Endothelial cell of umbilical vein (primary cell): Measurements from ENCODE around the gene CACNA2D3. TPM values are rescaled to one million over a fixed set of nuclear protein-coding genes. Genes with fewer than 3 reads are reported as not detected.

Experiments used
- BruUV-seq: library from RNA; stranded (reverse); fragments of 400-500 nt; replicated peaks from 2 replicates; lab custom pipeline; 2021; lab: Mats Ljungman, UMichigan
- CTCF ChIA-PET: fragments of 300-600, 350-600 bp; sonication (Branson Sonifier 250); formaldehyde crosslinking; loops from one replicate; lab custom pipeline; 2021; ENCODE audit warnings: antibody characterized with exemption, inconsistent platforms; lab: Charles Lee
- POLR2A ChIA-PET: fragments of 300-600, 350-600 bp; sonication (Branson Sonifier 250); formaldehyde crosslinking; loops from one replicate; lab custom pipeline; 2021; ENCODE audit warnings: antibody characterized with exemption, inconsistent platforms; lab: Charles Lee
- DNase-seq: peaks from one replicate; pipeline ENCODE4 v3.0.0-alpha.2; 2011; ENCODE audit warnings: low read depth, low spot score
- FAIRE-seq: peaks from 2 replicates; lab custom pipeline; 2011; peaks lifted over from hg19 to GRCh38; lab: Jason Lieb, UNC
- H2AFZ ChIP-seq: 2 replicates; pipeline ENCODE4 v1.6.0; 2012; ENCODE audit warnings: low read depth, low read length, control low read depth, inconsistent platforms
- H3K27ac ChIP-seq: 2 replicates; pipeline ENCODE4 v1.5.1; 2011; ENCODE audit warnings: low read depth, mild to moderate bottlenecking, control low read depth, low read length, moderate library complexity; ENCODE audit not compliant: insufficient read depth
- H3K27me3 ChIP-seq, 2 experiments: 2 replicates each; pipeline versions ENCODE4 v1.6.0 to v1.6.1; 2011; ENCODE audit warnings: low read length in 2 of 2, mixed read lengths in 1 of 2; ENCODE audit not compliant: control insufficient read depth in 2 of 2, insufficient read depth in 2 of 2
- H3K36me3 ChIP-seq, 2 experiments: 2 replicates in 1 of 2; 3 replicates in 1 of 2; pipeline ENCODE4 v1.5.1; 2011; ENCODE audit warnings: low read length in 2 of 2, mild to moderate bottlenecking in 1 of 2, moderate library complexity in 1 of 2; ENCODE audit not compliant: control insufficient read depth in 2 of 2, insufficient read depth in 2 of 2; ENCODE audit errors: extremely low read depth in 1 of 2
- H3K4me1 ChIP-seq: 3 replicates; pipeline ENCODE4 v1.5.1; 2011; ENCODE audit warnings: mild to moderate bottlenecking, low read length; ENCODE audit not compliant: control insufficient read depth, insufficient read depth; ENCODE audit errors: extremely low read depth
- H3K4me2 ChIP-seq: 2 replicates; pipeline ENCODE4 v1.6.1; 2011; ENCODE audit warnings: low read length, control low read depth, mixed read lengths; ENCODE audit not compliant: insufficient read depth
- H3K4me3 ChIP-seq, 3 experiments: fragments of 200-600 bp in 1 of 3; sonication (generic), shearing (Covaris generic) in 1 of 3; replicated peaks in 1 of 3; 2 replicates each; pipeline ENCODE4 v1.5.1; 2011 to 2016; ENCODE audit warnings: control low read depth in 3 of 3, low read length in 3 of 3, mild to moderate bottlenecking in 2 of 3, inconsistent platforms in 1 of 3, low read depth in 1 of 3, moderate library complexity in 1 of 3; ENCODE audit not compliant: insufficient read depth in 1 of 3
- H3K79me2 ChIP-seq: 2 replicates; pipeline ENCODE4 v1.6.0; 2012; ENCODE audit warnings: low read length, inconsistent platforms; ENCODE audit not compliant: control insufficient read depth, insufficient read depth
- H3K9ac ChIP-seq: replicated peaks from 2 replicates; pipeline ENCODE3; 2011; ENCODE audit warnings: low read length, control low read depth; ENCODE audit not compliant: insufficient read depth; ENCODE audit errors: extremely low read depth
- H3K9me1 ChIP-seq: replicated peaks from 3 replicates; pipeline ENCODE4 v1.6.0; 2011; ENCODE audit warnings: mild to moderate bottlenecking, low read length; ENCODE audit not compliant: control insufficient read depth, insufficient read depth; ENCODE audit errors: extremely low read depth
- H3K9me3 ChIP-seq: replicated peaks from 2 replicates; pipeline ENCODE4 v1.5.1; 2012; ENCODE audit warnings: low read length, inconsistent platforms; ENCODE audit not compliant: control insufficient read depth, insufficient read depth
- H4K20me1 ChIP-seq: replicated peaks from 2 replicates; pipeline ENCODE3; 2011; ENCODE audit warnings: mild to moderate bottlenecking, low read length; ENCODE audit not compliant: control insufficient read depth, insufficient read depth; ENCODE audit errors: extremely low read depth
- EZH2 ChIP-seq: IDR thresholded peaks from 2 replicates; pipeline ENCODE4 v1.6.1; 2012; ENCODE audit warnings: borderline replicate concordance, low read depth, mild to moderate bottlenecking, moderate library complexity, low read length, inconsistent platforms; ENCODE audit not compliant: severe bottlenecking
- FOS ChIP-seq: IDR thresholded peaks from 2 replicates; pipeline ENCODE4 v1.6.1; 2011; ENCODE audit warnings: mild to moderate bottlenecking, low read length, moderate library complexity, borderline replicate concordance; ENCODE audit not compliant: insufficient read depth
- GATA2 ChIP-seq: IDR thresholded peaks from 2 replicates; pipeline ENCODE4 v1.7.0; 2011; ENCODE audit warnings: low read depth, mild to moderate bottlenecking, moderate library complexity, mixed read lengths, low read length; ENCODE audit not compliant: insufficient read length, insufficient read depth
- JUN ChIP-seq: IDR thresholded peaks from 2 replicates; pipeline ENCODE4 v1.6.1; 2011; ENCODE audit warnings: borderline replicate concordance, low read depth; ENCODE audit not compliant: insufficient read length, insufficient read depth
- MYC ChIP-seq: IDR thresholded peaks from one replicate; pipeline ENCODE4 v1.6.1; 2011; ENCODE audit warnings: mild to moderate bottlenecking, low read depth, low read length
- POLR2A ChIP-seq: IDR thresholded peaks from 2 replicates; pipeline ENCODE4 v1.6.1; 2012; ENCODE audit warnings: low read depth, mild to moderate bottlenecking, control low read depth, low read length
- POLR2AphosphoS5 ChIP-seq: IDR thresholded peaks from 2 replicates; pipeline ENCODE4 v1.6.1; 2012; ENCODE audit warnings: low read depth, mild to moderate bottlenecking, control low read depth, low read length, moderate library complexity; ENCODE audit not compliant: insufficient read depth
- dilution Hi-C: fragments of 300-500 bp; cut with MboI; formaldehyde crosslinking; loops from one replicate; pipeline ENCODE4 v1.15.0; 2019; ENCODE audit warnings: low sequenced_read_pairs; ENCODE audit not compliant: extremely low pct_ligation_motif_present
- intact Hi-C: fragments of 100-400 bp; cut with micrococcal nuclease; formaldehyde crosslinking; loops from one replicate; pipeline ENCODE4 v1.10.0; 2022
- polyA plus RNA-seq, 4 experiments: library from polyadenylated mRNA; depleted of rRNA in 3 of 4; stranded (reverse) in 3 of 4; unstranded in 1 of 4; fragments of >200 nt; gene quantifications; 2 replicates each; pipeline versions ENCODE4 v1.2.1 to v1.2.3, GENCODE V29; 2011 to 2012; ENCODE audit warnings: missing spikeins in 1 of 4
- total RNA-seq: library from RNA; stranded (reverse); gene quantifications from 2 replicates; pipeline ENCODE4 v1.2.3, GENCODE V29; 2021
- TF ChIP-seq, protein P1 (sequence below), 2 donors: IDR thresholded peaks; 1 replicate in 1 of 2; 2 replicates in 1 of 2; pipeline ENCODE4 v1.5.1; 2011; ENCODE audit warnings: low read length in 2 of 2, mild to moderate bottlenecking in 2 of 2, moderate library complexity in 2 of 2, control low read depth in 1 of 2, inconsistent platforms in 1 of 2, low read depth in 1 of 2; ENCODE audit not compliant: insufficient read depth in 1 of 2; ENCODE audit errors: extremely low read depth in 1 of 2
- TF ChIP-seq, protein P2 (sequence below): IDR thresholded peaks from 2 replicates; pipeline ENCODE4 v1.6.1; 2011; ENCODE audit not compliant: insufficient read depth, insufficient read length

The CACNA2D3 gene
- total and polyA plus RNA-seq, 2 donors (not counting 3 experiments of a cell fraction or from before 2014, with no cell fraction given), result not detected

DNA sequence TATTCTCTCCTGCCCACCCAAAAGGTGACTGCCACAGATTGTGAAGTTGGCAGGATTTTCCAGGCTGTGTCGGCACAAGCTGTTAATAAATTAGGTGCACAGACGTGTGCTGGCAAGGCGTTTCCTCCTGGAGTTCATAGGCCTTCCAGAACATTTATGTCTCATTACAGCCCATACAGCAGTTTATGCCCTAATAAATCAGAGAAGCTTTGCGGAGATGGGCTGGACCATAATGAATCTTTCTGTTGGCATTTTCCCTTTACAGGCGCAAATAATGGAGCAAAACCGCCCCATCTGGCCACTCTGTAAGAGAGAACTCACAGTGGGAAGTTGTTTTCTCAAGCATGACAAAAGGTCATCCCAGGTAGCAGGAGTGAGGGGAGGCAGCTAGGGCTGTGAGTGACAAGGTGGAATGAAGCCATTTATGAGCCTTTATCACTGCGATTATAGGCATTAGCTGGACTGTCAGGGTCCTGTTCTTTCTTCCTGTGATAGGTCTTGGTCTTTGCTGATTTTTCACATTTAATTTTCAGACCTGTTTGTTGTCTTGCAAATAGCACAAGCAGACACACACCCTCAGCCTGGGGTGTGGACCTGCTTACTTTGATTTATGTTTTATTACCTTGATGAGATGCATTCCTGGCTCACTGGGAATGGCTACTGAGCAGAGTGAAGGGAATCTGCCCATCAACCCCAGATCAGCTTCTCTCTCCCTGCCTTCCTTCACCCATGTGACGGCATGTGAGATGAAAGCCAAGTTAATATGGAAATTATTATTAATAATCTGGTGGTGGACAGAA is 548.0 kb downstream of the CACNA2D3 start:
- Histone ChIP-seq H3K9me1 (no peaks in the 10 kb centered on the region), H3K27ac (no peak overlapping the region), H3K79me2 (no peaks in the 10 kb centered on the region), H4K20me1 (no peaks in the 10 kb centered on the region), H3K4me3 (no peak overlapping the region), H2AFZ (no peak overlapping the region), H3K9me3 (no peaks in the 10 kb centered on the region), H3K36me3 (no peaks in the 10 kb centered on the region), H3K4me2 (no peak overlapping the region), H3K9ac (no peak overlapping the region), H3K27me3 (no peaks in the 10 kb centered on the region), H3K4me1 (no peaks in the 10 kb centered on the region)
- BruUV-seq, result no TSS peak
- TF ChIP-seq MYC (no peak), FOS (no peak), GATA2 (no peak), POLR2A (no peak), POLR2AphosphoS5 (no peak), EZH2 (no peak), JUN (no peak)
- TF ChIP-seq, protein P1, sequence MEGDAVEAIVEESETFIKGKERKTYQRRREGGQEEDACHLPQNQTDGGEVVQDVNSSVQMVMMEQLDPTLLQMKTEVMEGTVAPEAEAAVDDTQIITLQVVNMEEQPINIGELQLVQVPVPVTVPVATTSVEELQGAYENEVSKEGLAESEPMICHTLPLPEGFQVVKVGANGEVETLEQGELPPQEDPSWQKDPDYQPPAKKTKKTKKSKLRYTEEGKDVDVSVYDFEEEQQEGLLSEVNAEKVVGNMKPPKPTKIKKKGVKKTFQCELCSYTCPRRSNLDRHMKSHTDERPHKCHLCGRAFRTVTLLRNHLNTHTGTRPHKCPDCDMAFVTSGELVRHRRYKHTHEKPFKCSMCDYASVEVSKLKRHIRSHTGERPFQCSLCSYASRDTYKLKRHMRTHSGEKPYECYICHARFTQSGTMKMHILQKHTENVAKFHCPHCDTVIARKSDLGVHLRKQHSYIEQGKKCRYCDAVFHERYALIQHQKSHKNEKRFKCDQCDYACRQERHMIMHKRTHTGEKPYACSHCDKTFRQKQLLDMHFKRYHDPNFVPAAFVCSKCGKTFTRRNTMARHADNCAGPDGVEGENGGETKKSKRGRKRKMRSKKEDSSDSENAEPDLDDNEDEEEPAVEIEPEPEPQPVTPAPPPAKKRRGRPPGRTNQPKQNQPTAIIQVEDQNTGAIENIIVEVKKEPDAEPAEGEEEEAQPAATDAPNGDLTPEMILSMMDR (IDR thresholded peaks at IDR 0.05; ENCODE audit: extremely low read depth in 1 of 2, insufficient read depth in 1 of 2, low read depth in 1 of 2, low read length in 2 of 2), result no peak
- TF ChIP-seq, protein P2, sequence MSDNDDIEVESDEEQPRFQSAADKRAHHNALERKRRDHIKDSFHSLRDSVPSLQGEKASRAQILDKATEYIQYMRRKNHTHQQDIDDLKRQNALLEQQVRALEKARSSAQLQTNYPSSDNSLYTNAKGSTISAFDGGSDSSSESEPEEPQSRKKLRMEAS, result no peak
- ChIA-PET CTCF (interaction anchor here (0.6 kb wide), 1 partner anchor 83 kb away, joined by 3 read pairs; no protein-coding TSS in a partner anchor), POLR2A (no interaction called here)
- intact Hi-C loops (no loop called here), dilution Hi-C loops (no loop called here)
- DNase-seq (no peak), FAIRE-seq (no peak)
